ENCODE results near the gene USH2A. TPM values are rescaled to one million over a fixed set of nuclear protein-coding genes. Genes with fewer than 3 reads are reported as not detected.

The USH2A gene
- total and polyA plus RNA-seq, 8 donors: 0.03 to 0.28 (median 0.06) TPM

DNA sequence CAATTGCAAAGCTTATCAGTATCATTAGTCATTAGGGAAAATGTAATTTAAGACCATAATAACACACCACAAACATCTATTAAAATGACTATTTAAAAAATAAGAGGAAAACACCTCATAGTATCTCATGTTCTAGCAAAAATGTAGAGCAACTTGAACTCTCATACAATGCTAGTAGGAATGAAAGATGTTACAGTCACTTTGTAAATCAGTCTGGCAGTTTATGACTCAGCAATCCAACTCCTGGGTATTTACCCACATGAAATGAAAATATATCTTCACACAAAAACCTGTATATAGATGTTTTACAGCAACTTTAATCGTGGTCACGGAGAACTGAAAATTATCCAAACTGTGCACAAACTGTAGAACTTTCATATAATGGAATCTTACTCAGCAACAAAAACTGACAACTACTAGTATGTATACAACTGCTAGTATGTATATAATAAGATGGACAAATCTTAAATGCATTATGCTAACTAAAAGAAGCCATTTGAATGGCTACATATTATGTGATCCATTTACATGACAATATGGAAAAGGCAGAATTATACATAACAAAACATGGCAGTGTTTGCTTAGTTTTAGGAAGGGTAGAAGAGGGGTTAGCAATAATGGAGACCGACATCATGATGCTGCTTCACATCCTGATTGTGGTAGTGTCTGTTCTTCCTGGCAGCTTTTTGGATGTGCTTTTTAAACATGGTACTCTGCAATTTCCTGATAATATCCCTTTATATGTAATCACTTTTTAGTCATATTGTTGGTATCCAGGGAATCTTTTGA, 589.1 kb downstream of the USH2A start:
- H3K4me1 ChIP-seq: no peaks in the 10 kb centered on the region
- intact Hi-C loops (cut with DNase I): no loop called here
- H3K9me3 ChIP-seq: no peaks in the 10 kb centered on the region
- 69 to 87% methylated on average over 3 of the region's 3 CpGs for whole genome bisulfite sequencing, 2 donors
- FAIRE-seq (no peak), ATAC-seq (no peak), DNase-seq (no peak)
- no peaks in the 10 kb centered on the region for H3K36me3 ChIP-seq
- H3K4me3 ChIP-seq: no peak overlapping the region
- H3K27ac ChIP-seq: no peak overlapping the region
- H3K27me3 ChIP-seq: no peaks in the 10 kb centered on the region
- TF ChIP-seq, protein P1, sequence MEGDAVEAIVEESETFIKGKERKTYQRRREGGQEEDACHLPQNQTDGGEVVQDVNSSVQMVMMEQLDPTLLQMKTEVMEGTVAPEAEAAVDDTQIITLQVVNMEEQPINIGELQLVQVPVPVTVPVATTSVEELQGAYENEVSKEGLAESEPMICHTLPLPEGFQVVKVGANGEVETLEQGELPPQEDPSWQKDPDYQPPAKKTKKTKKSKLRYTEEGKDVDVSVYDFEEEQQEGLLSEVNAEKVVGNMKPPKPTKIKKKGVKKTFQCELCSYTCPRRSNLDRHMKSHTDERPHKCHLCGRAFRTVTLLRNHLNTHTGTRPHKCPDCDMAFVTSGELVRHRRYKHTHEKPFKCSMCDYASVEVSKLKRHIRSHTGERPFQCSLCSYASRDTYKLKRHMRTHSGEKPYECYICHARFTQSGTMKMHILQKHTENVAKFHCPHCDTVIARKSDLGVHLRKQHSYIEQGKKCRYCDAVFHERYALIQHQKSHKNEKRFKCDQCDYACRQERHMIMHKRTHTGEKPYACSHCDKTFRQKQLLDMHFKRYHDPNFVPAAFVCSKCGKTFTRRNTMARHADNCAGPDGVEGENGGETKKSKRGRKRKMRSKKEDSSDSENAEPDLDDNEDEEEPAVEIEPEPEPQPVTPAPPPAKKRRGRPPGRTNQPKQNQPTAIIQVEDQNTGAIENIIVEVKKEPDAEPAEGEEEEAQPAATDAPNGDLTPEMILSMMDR (IDR thresholded peaks at IDR 0.05): no peak

DNA sequence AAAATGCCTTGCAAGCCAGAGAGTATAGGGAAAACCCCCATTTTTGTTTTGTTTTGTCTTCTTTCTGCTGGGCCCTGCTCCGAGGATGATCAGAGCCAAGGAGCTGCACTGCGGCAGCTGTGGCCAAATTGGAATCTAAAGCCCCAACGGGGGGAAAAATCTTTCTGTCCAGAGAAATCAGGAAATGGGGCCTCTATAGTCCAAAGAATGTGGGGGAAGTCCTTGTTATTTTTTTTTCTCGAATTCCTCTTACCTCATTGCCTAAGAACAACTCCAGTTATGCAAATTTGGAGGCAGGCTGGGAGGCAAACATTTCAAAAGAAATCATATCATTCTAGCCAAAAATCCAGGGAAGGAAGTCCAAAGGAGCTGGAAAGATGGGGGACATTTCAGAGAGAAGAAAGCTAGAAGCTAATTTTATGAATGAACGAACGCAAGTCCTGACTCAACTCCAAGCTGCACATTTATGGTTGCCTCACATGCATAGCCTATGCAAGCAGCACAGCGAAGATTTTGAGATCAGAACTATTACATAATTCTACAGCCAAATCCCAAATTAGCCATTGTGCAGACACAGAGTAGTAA, 592.9 kb downstream of the USH2A start:
- no peak overlapping the region for H3K4me3 ChIP-seq
- H3K27ac ChIP-seq: no peak overlapping the region
- TF ChIP-seq, protein P1 (IDR thresholded peaks at IDR 0.05): no peak
- no peaks in the 10 kb centered on the region for H3K9me3 ChIP-seq
- DNase-seq (no peak), FAIRE-seq (no peak), ATAC-seq (no peak)
- intact Hi-C loops (cut with DNase I): no loop called here
- no peaks in the 10 kb centered on the region for H3K4me1 ChIP-seq
- no peaks in the 10 kb centered on the region for H3K27me3 ChIP-seq
- 61 to 79% methylated on average over 7 of the region's 7 CpGs for whole genome bisulfite sequencing, 2 donors
- H3K36me3 ChIP-seq: no peaks in the 10 kb centered on the region

DNA sequence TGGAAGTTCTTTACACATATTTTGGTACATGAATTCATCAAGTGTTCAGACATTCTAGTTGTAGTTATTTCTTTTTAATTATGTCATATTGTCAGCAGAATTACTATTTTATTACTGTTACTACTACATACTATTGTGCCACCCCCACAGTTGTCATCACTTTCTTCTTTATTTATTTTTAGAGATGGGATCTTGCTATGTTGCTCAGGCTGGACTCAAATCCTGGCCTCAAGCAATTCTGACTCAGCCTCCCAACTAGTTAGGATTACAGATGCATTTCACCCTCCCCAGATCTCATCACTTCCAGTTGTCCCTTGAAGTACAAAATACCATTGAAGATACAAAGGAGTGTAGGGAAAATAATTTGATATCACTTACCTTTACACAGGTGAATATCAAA, 598.2 kb downstream of the USH2A start:
- Histone ChIP-seq H3K4me1 (no peaks in the 10 kb centered on the region), H3K9me3 (no peaks in the 10 kb centered on the region), H3K27ac (no peak overlapping the region), H3K36me3 (no peaks in the 10 kb centered on the region), H3K27me3 (no peaks in the 10 kb centered on the region), H3K4me3 (no peak overlapping the region)
- ATAC-seq: no peak
- TF ChIP-seq, protein P1 (IDR thresholded peaks at IDR 0.05): no peak
- no peak for DNase-seq
- intact Hi-C loops (cut with DNase I): no loop called here
- no peak for FAIRE-seq

DNA sequence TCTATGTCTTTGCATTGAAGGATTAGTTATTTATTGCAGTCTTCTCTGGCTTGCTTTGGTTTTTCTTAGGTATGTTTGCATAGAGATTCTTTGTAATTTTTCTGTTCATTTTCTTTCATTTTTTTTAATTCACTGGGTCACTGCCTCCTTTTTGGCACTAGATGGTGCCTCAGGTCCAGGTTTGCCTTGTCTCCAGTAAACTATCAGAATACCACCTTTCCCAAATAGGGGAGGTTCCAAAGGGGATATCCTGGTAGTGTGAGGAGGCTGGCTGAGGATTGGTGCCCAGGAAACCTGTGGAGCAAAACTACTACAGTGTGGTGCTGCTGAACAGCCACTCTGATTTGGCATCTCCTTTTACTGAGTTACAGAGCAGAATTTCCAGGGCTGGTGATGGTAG, 599.0 kb downstream of the USH2A start:
- no peaks in the 10 kb centered on the region for H3K36me3 ChIP-seq
- TF ChIP-seq, protein P1 (IDR thresholded peaks at IDR 0.05): no peak

DNA sequence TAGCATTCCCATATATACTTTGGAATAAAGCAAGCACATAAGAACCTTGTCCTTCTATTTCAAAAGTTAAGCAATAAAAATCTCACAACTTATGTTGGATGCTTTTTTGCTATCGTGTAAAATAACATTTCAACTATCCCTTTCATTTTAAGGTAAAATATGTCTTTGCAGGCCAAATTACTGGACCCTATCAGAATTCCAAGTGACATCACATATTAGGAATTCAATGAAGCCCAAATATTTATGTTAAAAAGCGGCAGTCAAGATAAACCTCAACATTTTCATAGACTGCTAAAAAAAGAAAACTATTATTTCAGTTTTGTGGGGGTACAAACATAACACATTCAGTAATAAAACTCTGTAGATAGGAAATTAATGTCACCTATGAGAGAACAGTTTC, 604.1 kb downstream of the USH2A start:
- Histone ChIP-seq H3K36me3 (no peaks in the 10 kb centered on the region), H3K27ac (no peak overlapping the region), H3K4me3 (no peak overlapping the region), H3K27me3 (no peaks in the 10 kb centered on the region), H3K9me3 (no peaks in the 10 kb centered on the region), H3K4me1 (no peaks in the 10 kb centered on the region)
- WGBS, 2 donors: 47 to 58% methylated on average over 2 of the region's 2 CpGs
- TF ChIP-seq, protein P1 (IDR thresholded peaks at IDR 0.05): no peak
- ATAC-seq: no peak
- DNase-seq: no peak
- intact Hi-C loops (cut with DNase I): no loop called here
- no peak for FAIRE-seq

More for the DNA sequence above, 599.0 kb downstream of the USH2A start:
- Histone ChIP-seq H3K9me3 (no peaks in the 10 kb centered on the region), H3K27me3 (no peaks in the 10 kb centered on the region), H3K27ac (no peak overlapping the region), H3K4me3 (no peak overlapping the region), H3K4me1 (no peaks in the 10 kb centered on the region)
- ATAC-seq (no peak), DNase-seq (no peak), FAIRE-seq (no peak)
- intact Hi-C loops (cut with DNase I): no loop called here

All from pancreas (tissue), 10 donors.